Activated CD4-positive, CD25-positive, alpha-beta regulatory T cell (primary cell): Measurements from ENCODE around the gene CRIP1.

Experiments used
- DNase-seq, 4 experiments: peaks; one replicate each; lab custom pipeline; 2025; lab: John Stamatoyannopoulos, UW

CRIP1 gene

GRCh38 chr14:105486163-105486973, at the start of gene CRIP1:
Gene CRIP1, plus strand, starts transcription at chr14:105486886. Its CDS starts 374 bp downstream, at chr14:105487260.
- no peak for DNase-seq

- no peak for DNase-seq
Measured at GRCh38 chr14:105436891-105437722, 49.6 kb upstream of the CRIP1 start.

- no peak for DNase-seq
Measured at GRCh38 chr14:105437723-105438500, 48.8 kb upstream of the CRIP1 start.

GRCh38 chr14:105439179-105439578, 47.5 kb upstream of the CRIP1 start:
- DNase-seq = no peak

GRCh38 chr14:105439710-105440553, 46.8 kb upstream of the CRIP1 start:
- no peak for DNase-seq

GRCh38 chr14:105440554-105440900, 46.2 kb upstream of the CRIP1 start:
- DNase-seq = no peak

GRCh38 chr14:105440992-105441391, 45.7 kb upstream of the CRIP1 start:
- no peak for DNase-seq

- DNase-seq = no peak
Measured at GRCh38 chr14:105442125-105442524, 44.6 kb upstream of the CRIP1 start.

GRCh38 chr14:105442834-105443233, 43.9 kb upstream of the CRIP1 start:
- no peak for DNase-seq

GRCh38 chr14:105444859-105445258, 41.8 kb upstream of the CRIP1 start:
- no peak for DNase-seq

GRCh38 chr14:105445290-105445689, 41.4 kb upstream of the CRIP1 start:
- DNase-seq = no peak

GRCh38 chr14:105445901-105446845, 40.5 kb upstream of the CRIP1 start:
- no peak for DNase-seq

- DNase-seq = no peak
Measured at GRCh38 chr14:105446971-105447370, 39.7 kb upstream of the CRIP1 start.

GRCh38 chr14:105447651-105448640, 38.7 kb upstream of the CRIP1 start:
- no peak for DNase-seq

GRCh38 chr14:105448706-105449111, 38.0 kb upstream of the CRIP1 start:
- DNase-seq = peak; percentile 18 to 56 (median 35)

- no peak for DNase-seq
Measured at GRCh38 chr14:105449276-105450122, 37.2 kb upstream of the CRIP1 start.

GRCh38 chr14:105450123-105450505, 36.6 kb upstream of the CRIP1 start:
- DNase-seq = no peak
